Heart left ventricle (tissue), 16 donors: Measurements from ENCODE around the gene PLP2. TPM values are rescaled to one million over a fixed set of nuclear protein-coding genes. Genes with fewer than 3 reads are reported as not detected.
"Not testable (repeated sequence)": the region's sequence is repeated elsewhere in the genome, so short reads cannot be mapped to it uniquely, and the experiment has no call there.

Experiments
- ATAC-seq, 4 donors: fragments of 200-7000 bp; cut with Tn5 transposase; one replicate each; pipeline ENCODE4 v1.9.1; 2020 to 2022; ENCODE audit warnings: moderate library complexity in 4 of 4, mild to moderate bottlenecking in 3 of 4, moderate number of reproducible peaks in 1 of 4
- DNase-seq, 5 donors: peaks; one replicate each; pipeline ENCODE4 v3.0.0-alpha.2; 2020
- H3K27ac ChIP-seq, 12 donors: fragments of 200-600 bp; sonication (generic) in 4 of 12; one replicate each; pipeline versions ENCODE4 v1.5.0 to v1.8.0; 2016 to 2022; ENCODE audit warnings: mild to moderate bottlenecking in 2 of 12
- H3K27me3 ChIP-seq, 9 donors: fragments of 200-600 bp; sonication (generic) in 2 of 9; one replicate each; pipeline versions ENCODE4 v1.5.1 to v1.8.0; 2016 to 2022; ENCODE audit warnings: mild to moderate bottlenecking in 3 of 9
- H3K36me3 ChIP-seq, 9 donors: fragments of 200-600 bp; sonication (generic) in 2 of 9; one replicate each; pipeline versions ENCODE4 v1.5.0 to v1.8.0; 2018 to 2022; ENCODE audit warnings: mild to moderate bottlenecking in 2 of 9
- H3K4me1 ChIP-seq, 12 donors: fragments of 200-600 bp; sonication (generic) in 4 of 12; one replicate each; pipeline versions ENCODE4 v1.5.0 to v1.8.0; 2016 to 2022; ENCODE audit warnings: mild to moderate bottlenecking in 3 of 12
- H3K4me3 ChIP-seq, 12 donors: fragments of 200-600 bp; sonication (generic) in 4 of 12; one replicate each; pipeline versions ENCODE4 v1.5.0 to v1.8.0; 2017 to 2022; ENCODE audit warnings: mild to moderate bottlenecking in 9 of 12, moderate library complexity in 4 of 12
- H3K9me3 ChIP-seq, 12 donors: fragments of 200-600 bp; sonication (generic) in 4 of 12; one replicate each; pipeline versions ENCODE4 v1.5.0 to v1.8.0; 2016 to 2022; ENCODE audit warnings: mild to moderate bottlenecking in 1 of 12
- CTCF ChIP-seq, 12 donors: fragments of 200-600 bp; sonication (generic) in 4 of 12; IDR thresholded peaks; one replicate each; pipeline versions ENCODE4 v1.5.0 to v1.8.0; 2018 to 2022; ENCODE audit warnings: antibody characterized with exemption in 12 of 12, mild to moderate bottlenecking in 5 of 12
- POLR2A ChIP-seq, 2 donors: fragments of 450-650 bp; IDR thresholded peaks; one replicate each; pipeline ENCODE4 v1.6.1; 2017; ENCODE audit warnings: antibody characterized with exemption in 2 of 2, mild to moderate bottlenecking in 2 of 2, moderate library complexity in 2 of 2
- WGBS, 4 donors: extraction: QIAGEN DNeasy Blood & Tissue Kit in 2 of 4; methylation state at CpG; one replicate each; pipeline versions ENCODE4 v1.1.5 to v1.1.7; 2013 to 2018; 5-methylcytosine and 5-hydroxymethylcytosine counted together
- intact Hi-C, 10 donors: fragments of 100-400 bp; cut with DNase I; formaldehyde crosslinking; loops; one replicate each; pipeline versions ENCODE4 v1.11.1 to v1.14.2; 2022
- polyA plus RNA-seq, 2 donors: library from polyadenylated mRNA; stranded (reverse); fragments of 200-250 nt; gene quantifications; one replicate each; pipeline ENCODE4 v1.2.3, GENCODE V29; 2013
- total RNA-seq, 9 donors: library from RNA; depleted of rRNA in 2 of 9; stranded (reverse); fragments of >200 nt in 2 of 9; fragmentation: NEBNext Ultra II Directional in 3 of 9; extraction: Animal tissue kit (Norgen Biotek cat#: 25700) in 3 of 9; gene quantifications; one replicate each; pipeline versions ENCODE4 v1.1.0 to v1.2.4, GENCODE V29; 2016 to 2023
- donor health status: ischemic (EF 13 %, LVEDD 7.1; RV severe dilation, severe dysfunction).
- donor health status: healthy with polysubstance abuse.
- donor health status: DM: no; HTN: yes; CAD: no.
- donor health status: DM: no; HTN: no; CAD: no.
- donor health status: ischemic (EF 25% LVEDD 6.9; RV normal size, moderate dysfunction).
- donor health status: ischemic (EF 25% LVEDD 5.7; RV mildly dilated, moderate dysfunction).
- donor health status: healthy.
- donor health status: DM: yes; HTN: yes; CAD: no.
- donor health status: ischemic (EF 35%, LVEDD 5.7; RV mildly dilated, moderate dysfunction).
- donor health status: nonischemic (EF 11% LVEDD 7.7; RV severe dilation, severe dysfunction).
- donor health status: DM: yes; HTN: yes; CAD: no.
- donor health status: PGD.
- donor health status: ischemic (EF 29% LVEDD 5.4; RV normal size, mild dysfunction).
- donor health status: nonischemic (EF 23%, LVEDD 6.1; RV moderate dilation, normal function).

Gene PLP2
- total and polyA plus RNA-seq, 11 donors = 22.4 to 373 (median 63.0) TPM

DNA sequence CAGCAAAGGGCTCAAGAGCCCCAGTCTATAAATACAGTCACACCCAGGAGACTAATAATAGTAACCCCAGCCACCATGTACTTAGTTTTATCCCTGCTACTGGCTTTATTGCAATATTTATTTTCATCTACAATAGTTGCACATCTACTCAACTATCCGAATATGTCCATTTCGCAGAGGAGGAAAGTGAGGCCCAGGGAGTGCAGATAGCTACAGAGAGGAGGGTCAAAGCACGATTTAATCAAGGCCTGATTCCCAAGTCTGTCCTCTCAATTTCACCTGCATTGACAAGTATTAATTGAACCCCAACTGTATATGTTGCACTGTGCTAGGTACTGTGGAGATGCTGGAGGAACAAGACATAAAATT, 4.0 kb upstream of the PLP2 start:
- peak overlapping the region in 11 of 12 donors; percentile 24 to 59 (median 47) for H3K4me3 ChIP-seq
- peaks cover 0 to 4% (median 0%) of the 10 kb centered on the region in 12 donors for H3K9me3 ChIP-seq
- DNase-seq (no peak), ATAC-seq (peak in 1 of 4 donors; percentile 6)
- intact Hi-C loops = loop anchor here in 2 of 10 donors (2.0 to 5.0 kb wide), 2 partner anchors 19 to 125 kb away; partner anchors contain the start of genes PRICKLE3 (in 1 of the 2) and TFE3 (in 1 of the 2)
- no peaks in the 10 kb centered on the region for H3K27me3 ChIP-seq
- peak overlapping the region; percentile 90 to 99 (median 93) for H3K27ac ChIP-seq
- WGBS, 4 donors = 37 to 74% (median 51%) methylated on average over 3 of the region's 3 CpGs
- no peaks in the 10 kb centered on the region for H3K36me3 ChIP-seq
- H3K4me1 ChIP-seq = peaks cover 0 to 26% (median 5%) of the 10 kb centered on the region in 12 donors
- no peak for TF ChIP-seq CTCF (IDR thresholded peaks at IDR 0.05)
- no peak for TF ChIP-seq POLR2A (IDR thresholded peaks at IDR 0.05)

- H3K9me3 ChIP-seq = peaks cover 0 to 4% (median 0%) of the 10 kb centered on the region in 12 donors
- H3K27ac ChIP-seq = peak overlapping the region; percentile 11 to 92 (median 84)
- H3K27me3 ChIP-seq = no peaks in the 10 kb centered on the region
- 0 to 63% (median 23%) methylated on average over 16 to 37 of the region's 37 CpGs for WGBS, 4 donors
- DNase-seq (peak; percentile 68 to 77 (median 71)), ATAC-seq (peak; percentile 49 to 76 (median 73))
- TF ChIP-seq CTCF (IDR thresholded peaks at IDR 0.05) = no peak
- TF ChIP-seq POLR2A (IDR thresholded peaks at IDR 0.05) = no peak
- peaks cover 0 to 24% (median 6%) of the 10 kb centered on the region in 12 donors for H3K4me1 ChIP-seq
- H3K36me3 ChIP-seq = peaks cover 0 to 16% (median 7%) of the 10 kb centered on the region in 9 donors
- H3K4me3 ChIP-seq = peak overlapping the region; percentile 49 to 82 (median 62)
- intact Hi-C loops = no loop called here
These were observed 632 bp downstream of the PLP2 start for GRCh38 chrX:49172280-49172780.

DNA sequence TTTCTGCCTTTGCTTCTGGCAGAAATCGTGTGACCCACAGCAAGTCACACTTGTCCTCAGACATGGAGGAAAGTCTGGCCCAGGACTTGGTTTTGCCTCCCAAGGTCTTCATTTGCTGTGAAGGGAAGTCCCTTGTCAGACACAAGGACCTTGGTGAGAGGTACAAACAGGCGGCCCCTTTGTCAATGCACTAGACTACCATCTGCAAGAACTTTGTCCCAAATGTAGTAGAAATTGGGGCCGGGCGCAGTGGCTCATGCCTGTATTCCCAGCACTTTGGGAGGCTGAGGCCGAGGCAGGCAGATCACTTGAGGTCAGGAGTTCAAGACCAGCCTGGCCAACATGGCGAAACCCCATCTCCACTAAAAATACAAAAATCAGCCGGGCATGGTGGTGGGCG, 1.8 kb downstream of the PLP2 start:
- intact Hi-C loops, DNase-seq, H3K9me3 ChIP-seq, H3K4me3 ChIP-seq, ATAC-seq, H3K27me3 ChIP-seq: not testable (repeated sequence)
- H3K36me3 ChIP-seq = peaks cover 0 to 21% (median 7%) of the 10 kb centered on the region in 9 donors
- H3K4me1 ChIP-seq = peaks cover 0 to 14% (median 0%) of the 10 kb centered on the region in 12 donors
- H3K27ac ChIP-seq = peak overlapping the region in 2 of 12 donors; percentile 89 to 92
- WGBS, 4 donors = 73 to 94% (median 86%) methylated on average over 8 of the region's 8 CpGs

DNA sequence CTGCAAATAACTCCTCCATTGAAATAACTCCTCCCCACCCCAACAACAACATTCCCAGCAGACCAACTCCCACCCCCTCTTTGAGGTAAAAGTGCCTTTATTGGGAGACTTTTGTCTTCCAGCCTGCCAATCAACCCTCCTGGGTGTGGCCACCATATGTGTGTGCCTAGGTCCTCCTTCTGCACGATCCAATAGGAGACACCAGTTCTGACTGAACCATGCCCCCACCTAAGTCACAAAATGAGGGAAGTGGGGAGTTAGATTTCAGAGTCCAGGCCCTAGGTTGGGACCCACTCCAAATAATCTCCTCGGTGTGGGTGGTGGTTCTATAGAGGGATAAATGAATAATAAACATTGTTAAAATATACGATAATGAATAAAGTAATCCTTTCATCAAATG, 3.0 kb downstream of the PLP2 start:
- intact Hi-C loops = no loop called here
- H3K4me1 ChIP-seq = peaks cover 0 to 14% (median 0%) of the 10 kb centered on the region in 12 donors
- peaks cover 0 to 31% (median 8%) of the 10 kb centered on the region in 9 donors for H3K36me3 ChIP-seq
- H3K4me3 ChIP-seq = no peak overlapping the region
- DNase-seq (no peak), ATAC-seq (no peak)
- TF ChIP-seq POLR2A (IDR thresholded peaks at IDR 0.05) = no peak
- no peak for TF ChIP-seq CTCF (IDR thresholded peaks at IDR 0.05)
- no peaks in the 10 kb centered on the region for H3K27me3 ChIP-seq
- peaks cover 0 to 4% (median 0%) of the 10 kb centered on the region in 12 donors for H3K9me3 ChIP-seq
- H3K27ac ChIP-seq = no peak overlapping the region
- WGBS, 4 donors = 67 to 85% (median 76%) methylated on average over 3 of the region's 3 CpGs
